ENCODE measurements around the gene CDC73. TPM values are rescaled to one million over a fixed set of nuclear protein-coding genes. Genes with fewer than 3 reads are reported as not detected.
"Not testable (repeated sequence)": the region's sequence is repeated elsewhere in the genome, so short reads cannot be mapped to it uniquely, and the experiment has no call there.

Gene CDC73
- total RNA-seq, 2 experiments from 2014 or later, result 46.3 to 47.0 TPM

GRCh38 chr1:193108471-193108870, 13.4 kb upstream of the CDC73 start:
- no peak for DNase-seq
- no peaks in the 10 kb centered on the region for H3K9me3 Mint-ChIP-seq
- H3K27me3 Mint-ChIP-seq, result no peaks in the 10 kb centered on the region
- no peak overlapping the region for H3K4me3 Mint-ChIP-seq
- no peak overlapping the region for H3K27ac Mint-ChIP-seq
- no peaks in the 10 kb centered on the region for H3K36me3 Mint-ChIP-seq
- peaks cover 11% of the 10 kb centered on the region for H3K4me1 Mint-ChIP-seq

GRCh38 chr1:193109619-193110018, 12.2 kb upstream of the CDC73 start:
- no peak overlapping the region for H3K4me3 Mint-ChIP-seq
- H3K9me3 Mint-ChIP-seq, result no peaks in the 10 kb centered on the region
- no peaks in the 10 kb centered on the region for H3K36me3 Mint-ChIP-seq
- peaks cover 4% of the 10 kb centered on the region for H3K4me1 Mint-ChIP-seq
- no peak overlapping the region for H3K27ac Mint-ChIP-seq
- no peak for DNase-seq
- H3K27me3 Mint-ChIP-seq, result no peaks in the 10 kb centered on the region

GRCh38 chr1:193110246-193110645, 11.6 kb upstream of the CDC73 start:
- DNase-seq, result no peak
- no peak overlapping the region for H3K27ac Mint-ChIP-seq
- H3K9me3 Mint-ChIP-seq, result no peaks in the 10 kb centered on the region
- peaks cover 4% of the 10 kb centered on the region for H3K4me1 Mint-ChIP-seq
- no peak overlapping the region for H3K4me3 Mint-ChIP-seq
- H3K27me3 Mint-ChIP-seq, result no peaks in the 10 kb centered on the region
- no peaks in the 10 kb centered on the region for H3K36me3 Mint-ChIP-seq

GRCh38 chr1:193110864-193111263, 11.0 kb upstream of the CDC73 start:
- Mint-ChIP-seq H3K36me3 (no peaks in the 10 kb centered on the region), H3K4me1 (peaks cover 2% of the 10 kb centered on the region), H3K9me3 (no peaks in the 10 kb centered on the region), H3K27ac (no peak overlapping the region), H3K27me3 (no peaks in the 10 kb centered on the region), H3K4me3 (no peak overlapping the region)
- DNase-seq, result no peak

GRCh38 chr1:193111641-193112090, 10.2 kb upstream of the CDC73 start:
- Mint-ChIP-seq H3K36me3 (no peaks in the 10 kb centered on the region), H3K27me3 (peaks cover 5% of the 10 kb centered on the region), H3K9me3 (no peaks in the 10 kb centered on the region), H3K27ac (no peak overlapping the region), H3K4me1 (peaks cover 2% of the 10 kb centered on the region), H3K4me3 (no peak overlapping the region)
- DNase-seq, result no peak

GRCh38 chr1:193113258-193113991, 8.4 kb upstream of the CDC73 start:
- no peak overlapping the region for H3K27ac Mint-ChIP-seq
- peaks cover 2% of the 10 kb centered on the region for H3K4me1 Mint-ChIP-seq
- no peak overlapping the region for H3K4me3 Mint-ChIP-seq
- DNase-seq, result no peak
- H3K9me3 Mint-ChIP-seq, result no peaks in the 10 kb centered on the region
- no peaks in the 10 kb centered on the region for H3K36me3 Mint-ChIP-seq
- peaks cover 5% of the 10 kb centered on the region for H3K27me3 Mint-ChIP-seq

- no peak for DNase-seq
- no peaks in the 10 kb centered on the region for H3K36me3 Mint-ChIP-seq
- no peak overlapping the region for H3K4me3 Mint-ChIP-seq
- no peak overlapping the region for H3K27ac Mint-ChIP-seq
- no peaks in the 10 kb centered on the region for H3K9me3 Mint-ChIP-seq
- H3K4me1 Mint-ChIP-seq, result peaks cover 6% of the 10 kb centered on the region
- H3K27me3 Mint-ChIP-seq, result peaks cover 5% of the 10 kb centered on the region
Measured at GRCh38 chr1:193113992-193114332, 7.9 kb upstream of the CDC73 start.

- H3K4me1 Mint-ChIP-seq, result peaks cover 7% of the 10 kb centered on the region
- no peaks in the 10 kb centered on the region for H3K9me3 Mint-ChIP-seq
- no peak for DNase-seq
- peaks cover 5% of the 10 kb centered on the region for H3K27me3 Mint-ChIP-seq
- no peak overlapping the region for H3K27ac Mint-ChIP-seq
- H3K4me3 Mint-ChIP-seq, result no peak overlapping the region
- H3K36me3 Mint-ChIP-seq, result no peaks in the 10 kb centered on the region
Measured at GRCh38 chr1:193114485-193115095, 7.2 kb upstream of the CDC73 start.

- Mint-ChIP-seq H3K9me3 (peaks cover 3% of the 10 kb centered on the region), H3K4me3 (no peak overlapping the region), H3K4me1 (peaks cover 9% of the 10 kb centered on the region), H3K27ac (no peak overlapping the region), H3K36me3 (no peaks in the 10 kb centered on the region), H3K27me3 (peaks cover 5% of the 10 kb centered on the region)
- no peak for DNase-seq
Measured at GRCh38 chr1:193115629-193116227, 6.1 kb upstream of the CDC73 start.

- not testable (repeated sequence) for H3K36me3 Mint-ChIP-seq, H3K9me3 Mint-ChIP-seq, H3K27ac Mint-ChIP-seq, H3K4me3 Mint-ChIP-seq, DNase-seq, H3K27me3 Mint-ChIP-seq
- peaks cover 15% of the 10 kb centered on the region for H3K4me1 Mint-ChIP-seq
Measured at GRCh38 chr1:193117167-193117566, 4.7 kb upstream of the CDC73 start.

GRCh38 chr1:193118194-193118593, 3.6 kb upstream of the CDC73 start:
- H3K36me3 Mint-ChIP-seq, result peaks cover 2% of the 10 kb centered on the region
- H3K4me3 Mint-ChIP-seq, result no peak overlapping the region
- peaks cover 3% of the 10 kb centered on the region for H3K9me3 Mint-ChIP-seq
- peaks cover 15% of the 10 kb centered on the region for H3K4me1 Mint-ChIP-seq
- peaks cover 5% of the 10 kb centered on the region for H3K27me3 Mint-ChIP-seq
- no peak for DNase-seq
- no peak overlapping the region for H3K27ac Mint-ChIP-seq

GRCh38 chr1:193118803-193119730, 2.8 kb upstream of the CDC73 start:
- H3K9me3 Mint-ChIP-seq, result peaks cover 3% of the 10 kb centered on the region
- no peak overlapping the region for H3K4me3 Mint-ChIP-seq
- H3K4me1 Mint-ChIP-seq, result peaks cover 21% of the 10 kb centered on the region
- DNase-seq, result no peak
- H3K36me3 Mint-ChIP-seq, result peaks cover 5% of the 10 kb centered on the region
- H3K27me3 Mint-ChIP-seq, result peaks cover 5% of the 10 kb centered on the region
- no peak overlapping the region for H3K27ac Mint-ChIP-seq

- Mint-ChIP-seq H3K27ac (peak overlapping the region; percentile 92), H3K9me3 (peaks cover 3% of the 10 kb centered on the region), H3K36me3 (peaks cover 8% of the 10 kb centered on the region), H3K27me3 (peaks cover 5% of the 10 kb centered on the region), H3K4me3 (peak overlapping the region; percentile 100), H3K4me1 (peaks cover 29% of the 10 kb centered on the region)
- DNase-seq, result no peak
Measured at GRCh38 chr1:193120604-193121166, 1.1 kb upstream of the CDC73 start.

GRCh38 chr1:193123751-193124150, 1.9 kb downstream of the CDC73 start:
- Mint-ChIP-seq H3K36me3 (peaks cover 20% of the 10 kb centered on the region), H3K27me3 (no peaks in the 10 kb centered on the region), H3K4me1 (peaks cover 34% of the 10 kb centered on the region), H3K27ac (peak overlapping the region; percentile 32), H3K4me3 (peak overlapping the region; percentile 100), H3K9me3 (peaks cover 3% of the 10 kb centered on the region)
- no peak for DNase-seq
